ENCODE data around the gene LAMB4. TPM values are rescaled to one million over a fixed set of nuclear protein-coding genes. Genes with fewer than 3 reads are reported as not detected.

LAMB4 gene
- total RNA-seq, 4 donors from 2014 or later, result 2.0 to 28.2 (median 8.8) TPM

GRCh38 chr7:108009873-108010272, 120.3 kb downstream of the LAMB4 start:
- H3K27ac ChIP-seq, result no peak overlapping the region
- TF ChIP-seq CTCF (IDR thresholded peaks at IDR 0.05), result no peak
- no peak for TF ChIP-seq POLR2A (IDR thresholded peaks at IDR 0.05)
- H3K4me3 ChIP-seq, result no peak overlapping the region
- H3K36me3 ChIP-seq, result no peaks in the 10 kb centered on the region
- peaks cover 0 to under 1% (median 0%) of the 10 kb centered on the region in 4 donors for H3K27me3 ChIP-seq
- DNase-seq, result no peak
- intact Hi-C loops (cut with DNase I), result no loop called here
- WGBS, 2 donors, result 56 to 71% methylated on average over 4 of the region's 4 CpGs
- H3K4me1 ChIP-seq, result peaks cover 0 to 19% (median 0%) of the 10 kb centered on the region in 3 donors
- no peaks in the 10 kb centered on the region for H3K9me3 ChIP-seq

DNA sequence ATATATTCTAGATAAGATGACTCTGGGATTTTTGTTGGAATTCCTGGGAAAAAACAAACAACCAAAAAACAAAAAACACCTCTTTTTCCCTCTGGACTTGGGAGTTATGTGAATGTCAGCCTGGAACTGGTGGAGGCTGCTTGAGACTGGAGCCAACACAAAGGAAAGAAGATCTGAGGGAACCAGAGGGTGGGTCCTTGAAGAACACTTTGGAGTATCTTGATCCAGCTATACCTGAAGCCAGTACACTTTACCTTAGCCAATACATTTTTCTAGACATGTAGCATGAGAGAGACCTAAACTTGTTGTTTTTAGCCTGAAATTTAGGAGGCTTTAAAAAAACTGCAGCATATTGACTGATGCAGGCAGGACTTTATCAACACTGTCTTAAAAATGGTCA, 121.3 kb downstream of the LAMB4 start:
- no peak overlapping the region for H3K27ac ChIP-seq
- no peak for TF ChIP-seq CTCF (IDR thresholded peaks at IDR 0.05)
- TF ChIP-seq POLR2A (IDR thresholded peaks at IDR 0.05), result no peak
- H3K27me3 ChIP-seq, result peaks cover 0 to 8% (median 0%) of the 10 kb centered on the region in 4 donors
- no peak for DNase-seq
- H3K9me3 ChIP-seq, result no peaks in the 10 kb centered on the region
- no peak overlapping the region for H3K4me3 ChIP-seq
- H3K4me1 ChIP-seq, result peaks cover 0 to 19% (median 7%) of the 10 kb centered on the region in 3 donors
- no peaks in the 10 kb centered on the region for H3K36me3 ChIP-seq
- intact Hi-C loops (cut with DNase I), result no loop called here

GRCh38 chr7:108008240-108008639, 121.9 kb downstream of the LAMB4 start:
- Histone ChIP-seq H3K36me3 (no peaks in the 10 kb centered on the region), H3K27me3 (peaks cover 0 to 14% (median 0%) of the 10 kb centered on the region in 4 donors), H3K9me3 (no peaks in the 10 kb centered on the region), H3K27ac (no peak overlapping the region), H3K4me3 (no peak overlapping the region), H3K4me1 (peaks cover 3 to 25% (median 13%) of the 10 kb centered on the region in 3 donors)
- TF ChIP-seq POLR2A (IDR thresholded peaks at IDR 0.05) (no peak), CTCF (IDR thresholded peaks at IDR 0.05) (no peak)
- WGBS, 2 donors, result 82 to 85% methylated on average over 4 of the region's 4 CpGs
- DNase-seq, result no peak
- intact Hi-C loops (cut with DNase I), result no loop called here

DNA sequence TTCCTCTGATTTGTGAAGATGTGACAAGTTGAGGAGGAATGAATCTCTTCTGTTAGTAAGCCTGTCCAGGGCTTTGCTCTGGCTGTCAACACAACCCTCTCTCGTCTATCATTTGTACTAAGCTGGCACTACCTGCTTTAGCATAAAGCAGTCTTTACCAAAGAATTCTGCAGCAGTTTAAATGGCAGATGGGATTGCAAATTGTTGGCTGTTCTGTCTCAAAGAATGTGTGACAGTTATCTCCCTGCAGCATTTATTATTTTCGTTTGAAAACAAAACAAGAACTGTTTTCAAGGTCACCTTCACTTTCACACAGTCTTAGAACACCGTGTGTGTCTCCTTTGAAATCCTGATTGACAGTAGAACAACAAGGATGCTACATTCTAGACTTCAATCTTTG, 122.4 kb downstream of the LAMB4 start:
- Histone ChIP-seq H3K4me3 (no peak overlapping the region), H3K9me3 (no peaks in the 10 kb centered on the region), H3K27ac (no peak overlapping the region), H3K4me1 (peaks cover 3 to 29% (median 14%) of the 10 kb centered on the region in 3 donors), H3K27me3 (peaks cover 0 to 18% (median 0%) of the 10 kb centered on the region in 4 donors), H3K36me3 (no peaks in the 10 kb centered on the region)
- 43 to 58% methylated on average over 3 of the region's 3 CpGs for WGBS, 2 donors
- intact Hi-C loops (cut with DNase I), result no loop called here
- DNase-seq, result no peak
- TF ChIP-seq CTCF (IDR thresholded peaks at IDR 0.05), result no peak
- no peak for TF ChIP-seq POLR2A (IDR thresholded peaks at IDR 0.05)

GRCh38 chr7:108007261-108007660, 122.9 kb downstream of the LAMB4 start:
- Histone ChIP-seq H3K4me3 (no peak overlapping the region), H3K4me1 (peaks cover 3 to 34% (median 14%) of the 10 kb centered on the region in 3 donors), H3K9me3 (no peaks in the 10 kb centered on the region), H3K36me3 (no peaks in the 10 kb centered on the region), H3K27ac (no peak overlapping the region), H3K27me3 (peaks cover 0 to 23% (median 0%) of the 10 kb centered on the region in 4 donors)
- WGBS, 2 donors, result 71 to 81% methylated on average over 3 of the region's 3 CpGs
- TF ChIP-seq CTCF (IDR thresholded peaks at IDR 0.05) (no peak), POLR2A (IDR thresholded peaks at IDR 0.05) (no peak)
- intact Hi-C loops (cut with DNase I), result no loop called here
- DNase-seq, result no peak
